ENCODE results near the gene MSH3.
"Not testable (repeated sequence)": the region's sequence is repeated elsewhere in the genome, so short reads cannot be mapped to it uniquely, and the experiment has no call there.

The MSH3 gene

GRCh38 chr5:80763873-80764647, 109.6 kb downstream of the MSH3 start:
- Histone ChIP-seq H4K20me1 (no peaks in the 10 kb centered on the region), H3K27me3 (no peaks in the 10 kb centered on the region), H3K4me1 (no peaks in the 10 kb centered on the region), H3K4me3 (no peak overlapping the region), H3K4me2 (no peak overlapping the region), H3K36me3 (peaks cover 20 to 66% (median 36%) of the 10 kb centered on the region in 11 experiments; a peak in 21 of 22 replicates), H3K27ac (no peak overlapping the region), H3K9ac (no peak overlapping the region), H3K9me3 (replicated peaks in 1 of 11) (no peaks in the 10 kb centered on the region)
- no peak for TF ChIP-seq Cebpa-rat (IDR thresholded peaks at IDR 0.05)

- TF ChIP-seq Cebpa-rat (IDR thresholded peaks at IDR 0.05), result no peak
- Histone ChIP-seq H3K4me1 (no peaks in the 10 kb centered on the region), H3K36me3 (peaks cover 20 to 62% (median 36%) of the 10 kb centered on the region in 11 experiments; a peak in 21 of 22 replicates), H3K4me2 (no peak overlapping the region), H3K27me3 (no peaks in the 10 kb centered on the region), H4K20me1 (no peaks in the 10 kb centered on the region), H3K4me3 (no peak overlapping the region), H3K9me3 (replicated peaks in 1 of 11) (no peaks in the 10 kb centered on the region), H3K27ac (no peak overlapping the region), H3K9ac (no peak overlapping the region)
Measured at GRCh38 chr5:80764786-80765185, 110.3 kb downstream of the MSH3 start.

- H3K36me3 ChIP-seq, result peaks cover 27 to 73% (median 43%) of the 10 kb centered on the region in 11 experiments
Measured at GRCh38 chr5:80777347-80778287, 123.2 kb downstream of the MSH3 start.

GRCh38 chr5:80780024-80780423, 125.6 kb downstream of the MSH3 start:
- Histone ChIP-seq H3K27ac (no peak overlapping the region), H3K9me3 (replicated peaks in 1 of 11) (0 out of 22 replicates have a peak, but pooled peaks cover 0 to 4% (median 0%) of the 10 kb centered on the region in 11 experiments), H3K27me3 (no peaks in the 10 kb centered on the region), H4K20me1 (no peaks in the 10 kb centered on the region), H3K9ac (no peak overlapping the region), H3K4me1 (no peaks in the 10 kb centered on the region), H3K4me2 (no peak overlapping the region), H3K36me3 (peaks cover 34 to 82% (median 44%) of the 10 kb centered on the region in 11 experiments), H3K4me3 (no peak overlapping the region)
- no peak for TF ChIP-seq Cebpa-rat (IDR thresholded peaks at IDR 0.05)

More at GRCh38 chr5:80777347-80778287, 123.2 kb downstream of the MSH3 start:
- Histone ChIP-seq H3K27ac (no peak overlapping the region), H3K27me3 (no peaks in the 10 kb centered on the region), H3K4me1 (no peaks in the 10 kb centered on the region), H4K20me1 (no peaks in the 10 kb centered on the region), H3K9me3 (replicated peaks in 1 of 11) (no peaks in the 10 kb centered on the region), H3K4me2 (no peak overlapping the region), H3K9ac (no peak overlapping the region), H3K4me3 (no peak overlapping the region)
- TF ChIP-seq Cebpa-rat (IDR thresholded peaks at IDR 0.05), result no peak

GRCh38 chr5:80780761-80781285, 126.4 kb downstream of the MSH3 start:
- Histone ChIP-seq H3K27ac (no peak overlapping the region), H4K20me1 (no peaks in the 10 kb centered on the region), H3K27me3 (no peaks in the 10 kb centered on the region), H3K4me1 (no peaks in the 10 kb centered on the region), H3K9me3 (replicated peaks in 1 of 11) (0 out of 22 replicates have a peak, but pooled peaks cover 0 to 6% (median 0%) of the 10 kb centered on the region in 11 experiments), H3K36me3 (peaks cover 34 to 84% (median 46%) of the 10 kb centered on the region in 11 experiments), H3K9ac (no peak overlapping the region), H3K4me2 (no peak overlapping the region), H3K4me3 (no peak overlapping the region)
- no peak for TF ChIP-seq Cebpa-rat (IDR thresholded peaks at IDR 0.05)

GRCh38 chr5:80781356-80781755, 126.9 kb downstream of the MSH3 start:
- H4K20me1 ChIP-seq, result no peaks in the 10 kb centered on the region

GRCh38 chr5:80782626-80783025, 128.2 kb downstream of the MSH3 start:
- H3K27me3 ChIP-seq, result no peaks in the 10 kb centered on the region
- no peaks in the 10 kb centered on the region for H4K20me1 ChIP-seq
- no peak overlapping the region for H3K9ac ChIP-seq
- 0 out of 22 replicates have a peak, but pooled peaks cover 0 to 6% (median 0%) of the 10 kb centered on the region in 11 experiments for H3K9me3 ChIP-seq (replicated peaks in 1 of 11)
- H3K36me3 ChIP-seq, result peaks cover 28 to 79% (median 45%) of the 10 kb centered on the region in 11 experiments
- no peak overlapping the region for H3K27ac ChIP-seq
- TF ChIP-seq Cebpa-rat (IDR thresholded peaks at IDR 0.05), result no peak
- H3K4me3 ChIP-seq, result no peak overlapping the region
- H3K4me1 ChIP-seq, result no peaks in the 10 kb centered on the region
- no peak overlapping the region for H3K4me2 ChIP-seq

More at GRCh38 chr5:80781356-80781755, 126.9 kb downstream of the MSH3 start:
- no peak overlapping the region for H3K27ac ChIP-seq
- H3K4me1 ChIP-seq, result no peaks in the 10 kb centered on the region
- H3K4me3 ChIP-seq, result no peak overlapping the region
- H3K9ac ChIP-seq, result no peak overlapping the region
- H3K9me3 ChIP-seq (replicated peaks in 1 of 11), result 0 out of 22 replicates have a peak, but pooled peaks cover 0 to 6% (median 0%) of the 10 kb centered on the region in 11 experiments
- no peak for TF ChIP-seq Cebpa-rat (IDR thresholded peaks at IDR 0.05)
- H3K4me2 ChIP-seq, result no peak overlapping the region
- H3K27me3 ChIP-seq, result no peaks in the 10 kb centered on the region
- H3K36me3 ChIP-seq, result peaks cover 34 to 84% (median 46%) of the 10 kb centered on the region in 11 experiments

GRCh38 chr5:80783751-80784150, 129.3 kb downstream of the MSH3 start:
- H3K4me2 ChIP-seq; H3K9me3 ChIP-seq (replicated peaks in 1 of 11): not testable (repeated sequence)
- H3K36me3 ChIP-seq, result peaks cover 31 to 81% (median 47%) of the 10 kb centered on the region in 11 experiments

GRCh38 chr5:80784451-80784850, 130.0 kb downstream of the MSH3 start:
- no peak for TF ChIP-seq Cebpa-rat (IDR thresholded peaks at IDR 0.05)
- Histone ChIP-seq H3K27me3 (no peaks in the 10 kb centered on the region), H4K20me1 (no peaks in the 10 kb centered on the region), H3K4me2 (no peak overlapping the region), H3K36me3 (peaks cover 30 to 81% (median 45%) of the 10 kb centered on the region in 11 experiments), H3K4me3 (no peak overlapping the region), H3K4me1 (no peaks in the 10 kb centered on the region), H3K9me3 (replicated peaks in 1 of 11) (0 out of 22 replicates have a peak, but pooled peaks cover 0 to 6% (median 0%) of the 10 kb centered on the region in 11 experiments), H3K27ac (no peak overlapping the region), H3K9ac (no peak overlapping the region)

More at GRCh38 chr5:80783751-80784150, 129.3 kb downstream of the MSH3 start:
- not testable (repeated sequence) for H3K27me3 ChIP-seq, H3K4me3 ChIP-seq, H3K4me1 ChIP-seq, H3K27ac ChIP-seq, H3K9ac ChIP-seq, H4K20me1 ChIP-seq

GRCh38 chr5:80789319-80790016, 135.0 kb downstream of the MSH3 start:
- not testable (repeated sequence) for H3K9me3 ChIP-seq (replicated peaks in 1 of 11); H3K4me3 ChIP-seq; H3K4me2 ChIP-seq; H3K27ac ChIP-seq; H3K4me1 ChIP-seq; H3K27me3 ChIP-seq; H4K20me1 ChIP-seq; H3K9ac ChIP-seq
- H3K36me3 ChIP-seq, result peaks cover 30 to 74% (median 60%) of the 10 kb centered on the region in 11 experiments
